Spleen (tissue), 7 donors: ENCODE measurements around the gene EFL1.

Experiments used
- POLR2A ChIP-seq, 3 donors: fragments of 450-650 bp; IDR thresholded peaks; one replicate each; pipeline ENCODE4 v1.5.1; 2017; ENCODE audit warnings: antibody characterized with exemption in 3 of 3, mild to moderate bottlenecking in 1 of 3
- POLR2AphosphoS5 ChIP-seq, 3 donors: sonication (generic); formaldehyde crosslinking; IDR thresholded peaks; one replicate each; pipeline ENCODE4 v1.5.1; 2017; ENCODE audit warnings: antibody characterized with exemption in 3 of 3
- TF ChIP-seq, protein P1 (sequence below), 11 experiments: fragments of 200-600 bp in 7 of 11; fragments of 450-650 bp in 4 of 11; sonication (generic) in 4 of 11; IDR thresholded peaks in 8 of 11; conservative IDR thresholded peaks in 3 of 11; 1 replicate in 7 of 11; 2 replicates in 4 of 11; pipeline versions ENCODE4 v1.4.0 to v1.8.0; 2016 to 2021; ENCODE audit warnings: antibody characterized with exemption in 11 of 11, inconsistent platforms in 4 of 11, mild to moderate bottlenecking in 1 of 11
- donor health status: DM: no; HTN: no; CAD: no; lungs with moderate emphysema.
- donor health status: DM: no; HTN: no; CAD: no.
- donor health status: DM: no; HTN: no; CAD: no.

DNA sequence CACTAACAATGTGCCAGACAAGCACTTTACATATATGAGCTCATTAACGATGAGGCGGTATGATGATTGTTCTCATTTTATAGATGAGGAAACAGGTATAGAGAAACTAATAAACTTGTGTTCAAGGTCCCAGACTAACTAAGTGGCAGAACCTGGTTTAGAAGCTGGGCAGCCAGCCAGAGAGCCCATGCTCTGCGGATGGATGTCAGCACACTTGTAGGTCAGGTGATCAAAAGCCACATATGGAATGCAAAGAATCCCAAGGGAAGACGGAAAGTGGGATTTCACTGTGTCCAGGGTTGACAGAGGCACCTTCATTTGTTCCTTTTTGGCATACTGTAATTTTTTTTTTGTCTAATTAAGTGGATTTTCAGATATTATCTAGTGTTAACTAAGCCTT, 103.7 kb downstream of the EFL1 start:
- TF ChIP-seq, protein P1, sequence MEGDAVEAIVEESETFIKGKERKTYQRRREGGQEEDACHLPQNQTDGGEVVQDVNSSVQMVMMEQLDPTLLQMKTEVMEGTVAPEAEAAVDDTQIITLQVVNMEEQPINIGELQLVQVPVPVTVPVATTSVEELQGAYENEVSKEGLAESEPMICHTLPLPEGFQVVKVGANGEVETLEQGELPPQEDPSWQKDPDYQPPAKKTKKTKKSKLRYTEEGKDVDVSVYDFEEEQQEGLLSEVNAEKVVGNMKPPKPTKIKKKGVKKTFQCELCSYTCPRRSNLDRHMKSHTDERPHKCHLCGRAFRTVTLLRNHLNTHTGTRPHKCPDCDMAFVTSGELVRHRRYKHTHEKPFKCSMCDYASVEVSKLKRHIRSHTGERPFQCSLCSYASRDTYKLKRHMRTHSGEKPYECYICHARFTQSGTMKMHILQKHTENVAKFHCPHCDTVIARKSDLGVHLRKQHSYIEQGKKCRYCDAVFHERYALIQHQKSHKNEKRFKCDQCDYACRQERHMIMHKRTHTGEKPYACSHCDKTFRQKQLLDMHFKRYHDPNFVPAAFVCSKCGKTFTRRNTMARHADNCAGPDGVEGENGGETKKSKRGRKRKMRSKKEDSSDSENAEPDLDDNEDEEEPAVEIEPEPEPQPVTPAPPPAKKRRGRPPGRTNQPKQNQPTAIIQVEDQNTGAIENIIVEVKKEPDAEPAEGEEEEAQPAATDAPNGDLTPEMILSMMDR (IDR thresholded peaks at IDR 0.05 in 8 of 11, conservative IDR thresholded peaks at IDR 0.05 in 3 of 11): no peak
- no peak for TF ChIP-seq POLR2A (IDR thresholded peaks at IDR 0.05)
- TF ChIP-seq POLR2AphosphoS5 (IDR thresholded peaks at IDR 0.05): no peak
